HG03342 (cell line): ENCODE results near the gene OR2C1.

ENCODE experiments used
- ATAC-seq: cut with Tn5 transposase; IDR thresholded peaks from one replicate; pipeline ENCODE4 v1.9.1; 2021; ENCODE audit warnings: mild to moderate bottlenecking, moderate library complexity; ENCODE audit not compliant: unreplicated experiment

The OR2C1 gene

DNA sequence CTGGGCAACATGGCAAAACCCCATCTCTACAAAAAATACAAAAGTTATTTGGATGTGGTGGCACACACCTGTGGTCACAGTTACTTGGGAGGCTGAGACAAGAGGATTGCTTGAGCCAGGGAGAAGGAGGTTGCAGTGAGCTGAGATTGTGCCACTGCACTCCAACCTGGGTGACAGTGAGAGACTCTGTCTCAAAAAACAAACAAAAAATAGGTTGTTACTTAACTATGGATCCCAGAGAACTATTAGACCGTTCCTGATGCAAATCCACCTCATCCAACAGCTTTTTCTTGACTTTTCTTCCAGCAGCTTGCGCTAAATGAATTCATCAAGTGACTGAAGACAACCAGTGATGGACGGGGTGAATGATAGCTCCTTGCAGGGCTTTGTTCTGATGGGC is at the start of gene OR2C1:
Gene OR2C1, plus strand, starts transcription at position 301 of the 400 bp plus-strand sequence. Its CDS starts 52 bp downstream, at position 353.
- no peak for ATAC-seq

DNA sequence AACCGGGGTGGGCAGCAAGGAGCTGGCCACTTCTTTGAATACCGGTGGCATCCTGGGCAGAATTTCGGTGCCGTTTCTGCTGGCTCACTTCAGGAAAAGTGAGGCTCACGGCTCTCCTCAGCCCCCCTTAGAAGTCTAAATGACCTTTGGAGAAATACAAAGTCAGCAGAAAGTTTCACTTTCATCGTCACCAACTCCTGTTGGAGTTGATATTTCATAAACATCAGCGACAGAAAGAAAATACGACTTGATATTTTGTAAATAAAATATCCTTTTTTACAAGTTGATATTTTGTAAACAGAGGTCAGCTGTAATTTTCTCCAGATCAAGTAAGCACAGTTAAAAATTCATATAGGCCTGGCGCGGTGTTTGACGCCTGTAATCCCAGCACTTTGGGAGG is 49.6 kb upstream of the OR2C1 start:
- ATAC-seq, result no peak

DNA sequence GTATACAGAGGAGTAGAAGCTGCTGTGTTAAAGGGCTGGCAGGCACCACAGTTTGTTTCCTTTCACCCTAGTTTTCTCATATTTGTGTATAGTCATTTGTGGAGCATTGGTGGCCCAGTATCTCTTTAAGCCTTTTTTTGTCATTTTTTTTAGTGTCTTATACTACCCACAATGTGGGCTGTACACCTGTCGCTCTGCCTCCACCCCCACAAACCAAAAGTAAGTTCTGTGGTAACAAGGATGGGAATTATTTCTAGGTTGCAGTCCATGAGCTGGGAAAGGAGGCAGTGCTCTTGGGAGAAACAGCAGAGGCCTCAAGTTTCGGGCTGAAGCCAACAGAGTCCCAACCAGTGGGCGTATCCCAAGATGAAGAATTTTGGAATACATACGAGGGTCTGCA is 44.2 kb upstream of the OR2C1 start:
- ATAC-seq, result no peak

DNA sequence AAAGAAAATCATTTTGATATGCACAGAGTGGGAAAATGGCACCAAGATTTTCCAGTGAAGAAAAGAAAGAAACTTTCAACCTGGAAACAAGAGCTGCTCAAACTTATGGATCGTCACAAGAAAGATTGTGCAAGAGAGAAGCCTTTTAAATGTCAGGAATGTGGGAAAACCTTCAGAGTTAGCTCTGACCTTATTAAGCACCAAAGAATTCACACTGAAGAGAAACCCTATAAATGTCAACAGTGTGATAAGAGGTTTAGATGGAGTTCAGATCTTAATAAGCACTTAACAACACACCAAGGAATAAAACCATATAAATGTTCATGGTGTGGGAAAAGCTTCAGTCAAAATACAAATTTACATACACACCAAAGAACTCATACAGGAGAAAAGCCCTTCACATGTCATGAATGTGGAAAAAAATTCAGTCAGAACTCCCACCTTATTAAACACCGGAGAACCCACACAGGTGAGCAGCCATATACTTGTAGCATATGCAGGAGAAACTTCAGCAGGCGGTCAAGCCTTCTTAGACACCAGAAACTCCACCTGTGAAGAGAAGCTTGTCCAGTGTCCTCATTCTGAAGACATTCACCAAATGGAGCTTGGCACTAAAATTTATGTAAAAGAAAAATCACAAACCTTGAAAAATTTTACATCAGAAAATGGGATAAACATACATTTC is 38.2 kb upstream of the OR2C1 start:
- no peak for ATAC-seq

DNA sequence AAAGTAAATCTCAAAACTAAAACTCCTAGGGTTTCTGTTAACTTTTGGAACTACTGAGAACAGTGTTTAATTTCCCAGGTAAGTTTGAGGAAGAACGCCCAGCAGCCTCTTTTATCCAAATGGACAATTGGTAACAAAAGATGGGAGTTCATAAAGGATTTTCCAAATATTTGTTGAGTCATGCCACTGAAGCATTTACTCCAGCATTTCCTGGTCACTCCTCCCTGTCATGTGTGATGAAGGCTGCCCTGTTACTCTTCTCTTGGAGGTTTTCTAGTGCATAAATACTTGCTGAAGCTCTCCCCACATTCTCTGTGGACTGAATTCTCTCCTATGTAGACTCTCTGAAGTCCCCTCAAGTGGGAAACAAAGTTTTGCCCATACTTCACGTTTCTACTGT is 33.9 kb upstream of the OR2C1 start:
- no peak for ATAC-seq

DNA sequence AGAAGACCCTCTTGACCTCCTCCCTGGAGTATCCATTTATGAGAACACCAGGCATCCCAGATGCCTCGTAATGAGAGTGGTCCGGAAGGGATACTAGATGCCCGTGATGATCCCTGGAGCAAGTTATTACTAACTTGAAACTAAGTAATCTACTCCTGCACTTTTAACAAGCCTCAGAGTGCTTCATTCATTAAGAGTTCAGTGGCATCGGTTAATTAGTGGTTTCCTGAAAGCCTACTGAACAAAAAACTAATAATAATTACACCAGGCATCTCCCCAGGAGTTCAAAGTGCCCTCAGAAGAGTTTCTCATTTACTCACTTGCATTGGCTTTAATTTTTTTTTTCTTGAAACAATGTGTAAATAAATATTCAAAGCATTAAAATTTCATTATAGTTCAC is 28.2 kb upstream of the OR2C1 start:
- no peak for ATAC-seq

DNA sequence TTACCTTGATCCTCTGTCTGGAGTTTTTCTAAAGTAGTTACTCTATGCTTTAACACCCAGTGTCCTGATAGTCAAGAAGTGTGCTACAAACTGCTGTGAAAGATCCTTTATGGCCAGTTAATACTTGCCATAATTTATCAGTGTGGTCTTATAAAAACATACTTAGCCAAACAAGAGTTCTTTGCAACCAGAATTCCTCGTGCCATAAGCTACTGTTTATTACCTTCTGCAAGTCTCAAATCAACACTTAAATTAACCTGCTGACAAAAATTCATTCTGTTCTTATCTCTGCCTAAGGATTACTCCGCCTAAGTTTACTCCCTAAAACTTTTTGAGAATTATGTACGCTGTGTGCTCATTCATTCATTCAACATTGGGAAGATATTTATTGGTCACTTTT is 27.6 kb upstream of the OR2C1 start:
- no peak for ATAC-seq

DNA sequence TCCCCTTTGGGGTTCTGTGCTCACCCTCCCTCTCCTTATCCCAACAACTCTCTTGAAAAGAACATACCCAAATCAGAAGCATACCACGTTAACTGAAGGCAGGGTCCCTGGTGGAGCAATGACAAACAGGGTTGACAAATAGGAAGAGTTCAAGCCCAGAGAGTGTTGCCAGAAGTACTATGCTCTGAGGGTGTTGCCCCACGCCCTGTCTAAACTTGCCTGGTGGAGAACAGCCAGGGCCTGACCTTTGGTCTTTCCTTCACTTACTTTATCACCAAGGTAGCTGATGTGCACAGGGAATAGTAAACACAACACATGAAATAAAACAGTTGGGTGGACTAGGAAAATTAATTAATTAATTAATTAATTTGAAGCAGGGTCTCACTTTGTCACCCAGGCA is 27.0 kb upstream of the OR2C1 start:
- no peak for ATAC-seq

DNA sequence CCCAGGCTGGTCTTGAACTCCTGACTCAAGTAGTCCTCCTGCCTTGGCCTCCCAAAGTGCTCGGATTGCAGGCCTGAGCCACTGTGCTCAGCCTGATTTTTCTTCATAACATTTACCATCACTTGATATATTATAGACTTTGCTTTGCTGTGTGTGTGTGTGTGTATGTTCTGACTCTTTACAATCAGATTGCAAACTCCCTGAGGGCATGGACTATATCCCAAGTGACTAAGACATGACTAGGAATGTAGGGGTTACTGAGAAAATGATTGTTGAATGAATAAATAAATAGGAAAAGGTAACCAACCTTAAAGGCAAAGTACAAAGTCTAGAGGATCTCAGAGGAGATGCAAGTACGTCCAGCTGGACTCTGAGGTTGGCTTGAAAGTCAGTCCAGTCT is 9.6 kb upstream of the OR2C1 start:
- ATAC-seq, result no peak

DNA sequence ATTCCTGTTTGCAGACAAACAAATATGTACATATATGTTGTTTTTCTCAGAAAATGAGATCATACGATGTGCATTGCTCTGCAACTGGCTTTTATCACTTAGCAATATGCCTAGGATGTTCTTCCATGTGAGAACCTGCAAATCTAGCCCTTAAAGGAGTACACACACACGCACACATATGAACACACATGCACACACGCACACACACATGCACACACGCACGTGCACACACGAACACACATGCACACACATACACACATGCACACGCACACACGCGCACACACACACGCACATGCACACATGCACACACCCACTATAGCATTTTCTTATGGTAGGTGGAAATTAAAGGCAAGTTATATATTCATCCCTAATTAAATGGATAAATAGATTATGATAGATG is 8.1 kb upstream of the OR2C1 start:
- no peak for ATAC-seq

DNA sequence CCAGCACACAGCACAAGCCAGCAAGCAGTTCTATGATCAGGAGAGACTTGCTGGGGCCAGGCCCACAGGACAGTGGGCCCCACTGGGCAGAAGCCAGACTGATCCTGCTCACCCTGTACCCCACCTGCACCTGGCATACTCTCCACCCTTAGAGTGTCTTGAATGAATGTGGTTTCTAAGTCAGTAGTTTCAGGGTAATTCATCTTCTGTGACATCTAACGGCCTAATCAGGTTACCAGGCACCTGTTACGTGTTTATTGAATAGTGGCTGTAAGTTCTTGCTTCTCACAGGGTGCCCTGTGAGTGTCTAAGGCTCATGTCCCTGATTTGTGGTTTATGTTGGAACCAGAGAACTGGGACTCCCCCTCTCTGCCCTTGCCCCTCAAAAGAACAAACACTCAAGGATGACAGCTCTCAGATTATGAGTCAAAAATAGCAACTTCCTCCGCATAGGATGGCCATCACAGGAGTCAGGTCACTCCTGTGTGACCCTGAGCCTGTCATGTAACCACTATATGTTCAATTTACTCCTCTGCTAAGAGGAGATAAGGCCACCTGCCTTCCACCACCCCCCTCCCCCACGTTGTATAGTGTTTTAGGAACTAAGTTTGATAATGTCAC is 7.0 kb upstream of the OR2C1 start:
- no peak for ATAC-seq

DNA sequence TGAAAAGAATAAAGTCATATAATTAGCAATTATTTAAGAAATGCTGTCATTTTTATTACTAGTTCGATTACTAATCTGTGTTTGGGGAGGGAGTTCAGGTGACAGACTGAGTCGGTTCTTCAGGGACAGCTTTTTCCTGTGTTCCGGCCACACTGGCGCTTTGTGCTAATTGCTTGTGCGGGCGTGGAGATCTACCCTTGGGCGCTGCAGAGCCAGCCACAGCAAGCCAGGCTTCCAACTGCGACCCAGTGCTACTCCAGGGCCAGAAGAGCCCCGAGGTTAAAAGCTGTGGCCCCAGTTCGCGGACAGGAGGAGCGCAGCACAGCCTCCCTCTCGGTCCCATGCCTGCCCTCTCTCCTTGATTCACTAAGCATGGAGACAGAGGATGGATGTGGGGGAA is 6.5 kb upstream of the OR2C1 start:
- no peak for ATAC-seq

DNA sequence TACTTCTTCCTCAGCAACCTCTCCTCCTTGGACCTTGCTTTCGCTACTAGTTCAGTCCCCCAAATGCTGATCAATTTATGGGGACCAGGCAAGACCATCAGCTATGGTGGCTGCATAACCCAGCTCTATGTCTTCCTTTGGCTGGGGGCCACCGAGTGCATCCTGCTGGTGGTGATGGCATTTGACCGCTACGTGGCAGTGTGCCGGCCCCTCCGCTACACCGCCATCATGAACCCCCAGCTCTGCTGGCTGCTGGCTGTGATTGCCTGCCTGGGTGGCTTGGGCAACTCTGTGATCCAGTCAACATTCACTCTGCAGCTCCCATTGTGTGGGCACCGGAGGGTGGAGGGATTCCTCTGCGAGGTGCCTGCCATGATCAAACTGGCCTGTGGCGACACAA is 429 bp downstream of the OR2C1 start:
- no peak for ATAC-seq

DNA sequence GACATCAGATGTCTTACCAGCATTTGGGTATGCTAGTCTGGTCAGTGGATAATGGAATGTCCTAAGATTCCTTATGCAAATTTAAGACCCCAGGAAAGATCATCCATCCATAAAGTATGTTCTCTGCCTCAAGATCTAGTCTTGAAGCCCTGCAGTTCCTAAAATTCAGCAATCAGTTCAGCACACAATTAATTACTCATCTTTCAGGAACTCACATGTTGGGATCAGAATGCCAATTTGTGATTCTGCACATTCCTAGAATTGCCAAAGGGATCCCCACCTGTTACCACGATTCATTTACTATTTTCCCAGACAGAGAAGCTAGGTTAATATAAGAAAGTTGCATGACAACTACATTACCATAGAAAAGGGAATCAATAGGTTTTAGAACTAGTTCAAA is 3.2 kb downstream of the OR2C1 start:
- no peak for ATAC-seq

DNA sequence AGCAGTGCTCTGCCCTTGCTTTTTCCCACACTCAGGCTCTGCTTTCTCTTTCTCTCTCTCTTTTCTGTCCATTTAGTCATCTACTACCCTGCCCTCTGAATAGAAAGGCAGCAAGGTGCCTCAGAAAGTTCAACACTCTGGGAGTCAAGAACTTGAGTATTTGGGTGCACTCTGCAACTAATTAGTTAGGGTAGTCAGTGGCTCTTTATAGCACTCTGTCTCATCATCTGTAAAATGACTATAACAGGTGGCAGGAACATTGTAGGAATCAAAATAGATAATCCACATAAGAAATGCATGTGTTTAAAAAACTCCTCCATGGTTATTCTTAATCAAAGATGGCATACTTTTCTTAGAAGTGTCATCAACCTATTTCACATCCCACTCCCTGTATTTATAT is 7.2 kb downstream of the OR2C1 start:
- ATAC-seq, result no peak

DNA sequence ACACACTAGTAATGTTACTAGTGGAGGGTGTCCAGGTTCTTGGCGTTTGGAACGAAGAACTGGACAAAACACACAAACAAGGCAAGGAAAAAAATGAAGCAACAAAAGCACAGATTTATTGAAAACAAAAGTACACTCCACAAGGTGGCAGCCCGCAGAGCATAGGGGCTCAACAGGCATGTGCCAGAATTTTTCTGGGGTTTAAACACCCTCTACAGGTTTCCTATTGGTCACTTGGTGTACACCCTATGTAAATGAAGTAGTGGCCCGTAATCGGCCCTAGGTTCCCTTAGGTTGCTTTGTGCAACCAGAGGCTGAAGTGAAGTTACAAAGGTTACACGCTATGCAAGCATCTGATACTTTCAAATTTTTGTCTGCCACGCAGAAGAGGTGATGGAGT is 8.1 kb downstream of the OR2C1 start:
- ATAC-seq, result no peak

DNA sequence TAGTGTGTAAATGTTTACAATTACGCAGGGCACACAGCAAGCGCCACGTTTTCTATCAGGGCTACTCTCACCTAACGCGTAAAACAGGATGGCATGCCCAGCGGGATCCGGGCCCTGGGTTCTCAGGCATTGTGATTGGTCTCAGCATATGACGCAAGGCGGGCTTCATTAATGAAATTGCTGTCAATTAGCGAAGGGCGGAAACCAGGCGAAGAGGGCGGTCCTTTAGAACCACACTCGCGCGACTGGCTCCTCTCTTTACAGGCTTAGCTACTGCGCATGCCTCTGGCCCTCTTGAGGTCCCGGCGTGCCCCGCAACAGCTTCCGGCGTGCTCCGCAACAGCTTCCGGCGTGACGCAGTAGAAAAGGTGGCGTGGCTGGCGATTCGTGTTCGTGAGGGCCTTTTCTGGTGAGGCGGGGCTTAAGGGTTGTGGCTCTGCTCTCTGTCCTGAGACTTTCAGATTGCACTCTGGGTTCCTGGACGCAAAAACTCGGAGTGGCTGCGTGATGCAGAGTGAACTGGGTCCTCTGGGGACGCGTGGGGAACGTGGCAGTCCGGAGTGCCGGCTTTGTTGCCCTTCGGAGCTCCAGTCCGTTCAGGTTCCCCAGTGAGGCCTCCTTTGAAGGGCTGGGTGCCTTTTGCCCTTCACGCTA is 9.2 kb downstream of the OR2C1 start:
- no peak for ATAC-seq

DNA sequence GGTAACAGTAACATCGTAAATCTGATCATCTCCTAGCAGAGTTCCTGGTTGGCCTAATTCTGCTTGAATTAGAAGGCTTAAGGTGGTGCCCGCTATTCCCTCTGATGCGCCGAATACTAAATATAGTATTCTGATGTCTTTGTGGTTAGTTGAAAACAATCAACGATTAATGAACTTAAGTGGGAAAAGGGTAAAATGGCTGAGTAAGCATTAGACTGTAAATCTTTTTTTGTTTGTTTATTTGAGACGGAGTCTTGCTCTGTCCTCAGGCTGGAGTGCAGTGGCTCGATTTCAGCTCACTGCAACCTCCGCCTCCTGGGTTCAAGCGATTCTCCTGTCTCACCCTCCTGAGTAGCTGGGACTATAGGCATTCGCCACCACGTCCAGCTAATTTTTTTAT is 13.4 kb downstream of the OR2C1 start:
- no peak for ATAC-seq

DNA sequence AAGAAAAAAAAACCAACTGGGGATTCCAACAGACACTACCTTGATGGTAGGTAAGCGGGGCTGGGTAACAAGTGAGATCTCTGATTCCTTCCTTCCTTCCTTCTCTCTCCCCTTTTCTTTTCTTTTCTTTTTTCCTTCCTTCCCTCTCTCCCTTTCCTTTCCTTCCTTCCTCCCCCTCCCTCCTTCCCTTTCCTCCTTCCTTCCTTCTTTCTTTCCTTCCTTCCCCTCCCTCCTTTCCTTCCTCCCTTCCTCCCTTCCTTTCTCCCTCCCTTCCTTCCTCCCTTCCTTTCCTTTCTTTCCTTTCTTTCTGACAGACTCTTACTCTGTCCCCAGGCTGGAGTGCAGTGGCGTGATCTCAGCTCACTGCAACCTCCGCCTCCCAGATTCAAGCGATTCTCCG is 20.0 kb downstream of the OR2C1 start:
- no peak for ATAC-seq

DNA sequence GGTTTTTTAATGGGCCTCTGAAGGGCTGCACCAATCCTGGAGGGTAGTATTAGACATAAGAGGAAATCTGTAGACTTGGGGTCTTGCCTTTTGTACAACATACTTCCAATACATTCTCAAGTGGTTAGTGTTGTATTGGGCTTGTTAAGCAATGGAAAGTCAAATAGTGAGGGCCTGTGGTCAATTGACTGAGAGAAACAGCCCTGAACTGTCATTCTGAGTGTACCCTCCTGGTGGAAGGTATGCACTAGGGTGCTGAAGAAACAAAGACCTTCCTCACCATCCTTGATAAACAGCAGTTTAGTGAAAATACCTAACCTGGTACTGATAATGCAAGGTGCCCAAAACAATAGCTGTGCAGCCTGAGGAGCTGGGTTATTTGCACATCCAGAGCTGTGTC is 22.2 kb downstream of the OR2C1 start:
- no peak for ATAC-seq

DNA sequence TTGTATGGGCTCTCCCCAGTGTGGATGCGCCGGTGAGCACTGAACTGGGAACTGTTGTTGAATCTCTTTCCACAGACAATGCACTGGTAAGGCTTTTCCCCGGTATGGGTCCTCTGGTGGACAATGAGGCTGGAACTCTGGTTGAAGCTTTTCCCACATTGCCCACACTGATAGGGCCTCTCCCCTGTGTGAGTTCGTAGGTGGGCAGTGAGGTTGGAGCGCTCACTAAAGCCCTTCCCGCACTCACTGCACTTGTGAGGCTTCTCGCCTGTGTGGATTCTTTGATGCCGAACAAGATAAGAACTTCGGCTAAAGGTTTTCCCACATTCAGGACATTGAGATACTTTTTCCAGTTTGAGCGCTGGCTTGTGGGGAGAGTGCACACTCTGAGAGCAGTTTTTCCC is 27.4 kb downstream of the OR2C1 start:
- no peak for ATAC-seq

DNA sequence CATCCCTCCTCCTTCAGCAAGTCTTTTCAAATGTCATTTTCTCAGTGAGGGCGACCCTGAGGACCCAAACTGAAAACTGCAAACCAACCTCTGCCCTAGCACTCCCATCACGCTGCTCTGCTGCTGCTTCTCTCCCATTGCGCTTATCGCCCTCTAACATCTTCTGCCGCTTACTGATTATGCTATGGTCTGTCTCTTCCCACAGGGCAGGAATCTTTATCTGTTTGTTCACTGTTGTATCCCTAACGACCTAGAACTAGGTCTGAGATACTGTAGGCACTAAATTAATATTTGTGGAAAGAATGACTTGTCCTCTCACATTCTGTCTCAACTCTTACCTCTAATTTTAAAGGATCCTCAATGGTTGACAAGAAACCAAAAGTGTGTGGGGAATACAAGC is 32.6 kb downstream of the OR2C1 start:
- no peak for ATAC-seq
